Brain pericyte (primary cell): ENCODE data around the gene ZNF493.

ENCODE experiments used
- DNase-seq: peaks from one replicate; pipeline ENCODE4 v3.0.0-alpha.2; 2012; ENCODE audit warnings: low read depth, low spot score

Gene ZNF493

GRCh38 chr19:21396893-21397572, at the start of gene ZNF493:
ZNF493 (plus strand) TSS chr19:21397133; CDS start chr19:21397238, 105 bp downstream.
- DNase-seq: peak; percentile 83

DNA sequence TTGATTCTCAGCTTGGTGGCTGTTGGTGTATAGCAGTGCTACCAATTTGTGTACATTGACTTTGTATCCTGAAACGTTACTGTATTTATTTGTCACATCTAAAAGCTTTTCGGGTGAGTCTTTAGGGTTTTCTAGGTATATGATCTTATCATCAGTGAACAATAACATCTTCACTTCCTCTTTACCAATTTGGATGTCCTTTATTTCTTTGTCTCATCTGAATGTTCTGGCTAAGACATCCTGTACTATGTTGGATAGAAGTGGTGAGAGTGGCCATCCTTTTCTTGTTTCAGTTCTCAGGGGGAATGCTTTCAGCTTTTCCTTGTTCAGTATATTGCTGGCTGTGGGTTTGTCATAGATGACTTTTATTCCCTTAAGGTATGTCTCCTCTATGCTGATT, 44.1 kb upstream of the ZNF493 start:
- DNase-seq: no peak

GRCh38 chr19:21358768-21359451, 38.0 kb upstream of the ZNF493 start, which contains the start of gene ZNF738:
ZNF738 (plus strand) TSS chr19:21359000; CDS start chr19:21359141, 141 bp downstream.
- DNase-seq: peak; percentile 85

DNA sequence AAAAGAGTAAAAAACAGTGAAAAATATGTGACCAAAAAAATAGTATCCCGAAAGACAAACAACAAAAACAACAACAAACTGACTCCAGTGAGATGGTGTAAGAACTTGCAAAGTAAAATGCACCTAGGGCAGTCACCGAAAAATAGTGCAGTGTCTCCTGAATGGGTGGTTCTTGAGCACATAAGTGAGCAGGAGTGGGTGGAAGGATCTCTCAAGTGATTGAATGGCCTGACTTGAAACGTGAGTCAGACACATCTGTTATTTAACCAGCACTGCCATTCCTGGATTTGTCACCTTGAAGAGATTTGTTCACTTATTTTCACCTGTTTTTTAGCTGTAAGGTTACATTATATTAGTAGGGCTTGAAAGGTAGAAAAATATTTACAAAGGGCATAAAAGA, 34.6 kb upstream of the ZNF493 start:
- DNase-seq: no peak

- no peak for DNase-seq
Measured at GRCh38 chr19:21383980-21384582, 12.9 kb upstream of the ZNF493 start.

- DNase-seq: no peak
Measured at GRCh38 chr19:21396121-21396520, 812 bp upstream of the ZNF493 start.

DNA sequence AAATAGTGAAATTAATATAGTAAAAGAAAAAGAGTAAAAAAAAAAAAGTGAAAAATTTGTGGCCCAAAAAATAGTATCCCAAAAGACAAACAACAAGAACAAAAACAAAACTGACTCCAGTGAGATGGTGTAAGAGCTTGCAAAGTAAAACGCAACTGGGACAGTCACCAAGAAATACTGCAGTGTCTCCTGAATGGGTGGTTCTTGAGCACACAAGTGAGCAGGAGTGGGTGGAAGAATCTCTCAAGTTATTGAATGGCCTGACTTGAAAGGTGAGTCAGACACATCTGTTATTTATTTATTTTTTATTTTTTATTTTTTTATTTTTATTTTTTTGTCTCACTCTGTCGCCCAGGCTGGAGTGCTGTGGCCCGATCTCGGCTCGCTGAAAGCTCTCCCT, 1.9 kb downstream of the ZNF493 start:
- DNase-seq: no peak

DNA sequence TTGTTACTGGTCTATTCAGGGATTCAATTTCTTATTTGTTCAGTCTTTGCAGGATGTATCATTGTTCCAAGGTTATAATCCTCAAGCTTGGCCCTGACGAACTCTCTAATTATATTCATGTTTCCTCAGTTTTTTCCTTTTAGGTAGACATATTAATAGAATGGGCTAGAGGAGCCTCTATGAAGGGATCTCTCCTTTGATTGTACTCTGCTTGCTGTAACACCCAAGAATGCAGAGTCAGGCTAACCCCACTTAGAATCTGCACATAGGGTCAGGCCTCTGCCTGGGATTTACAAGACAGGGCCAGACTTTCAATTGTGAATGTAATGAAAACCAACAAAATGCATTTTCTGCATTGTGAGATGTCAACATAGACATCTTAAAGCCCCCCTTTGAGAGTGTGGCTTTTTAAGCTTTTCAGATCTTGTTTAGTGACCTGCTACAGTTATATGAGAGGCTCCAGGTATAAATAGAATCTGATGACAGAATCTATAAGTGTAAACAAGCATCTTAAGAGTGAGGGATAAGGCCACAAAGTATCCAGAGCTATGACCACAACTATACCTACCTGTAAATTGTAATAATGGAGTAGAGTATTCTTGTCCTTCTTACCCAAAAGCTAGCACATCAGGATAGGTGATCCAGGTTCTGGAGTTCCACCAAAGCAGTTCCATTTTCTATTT, 5.5 kb downstream of the ZNF493 start:
- DNase-seq: no peak

- no peak for DNase-seq
Measured at GRCh38 chr19:21410166-21410565, 13.2 kb downstream of the ZNF493 start.

DNA sequence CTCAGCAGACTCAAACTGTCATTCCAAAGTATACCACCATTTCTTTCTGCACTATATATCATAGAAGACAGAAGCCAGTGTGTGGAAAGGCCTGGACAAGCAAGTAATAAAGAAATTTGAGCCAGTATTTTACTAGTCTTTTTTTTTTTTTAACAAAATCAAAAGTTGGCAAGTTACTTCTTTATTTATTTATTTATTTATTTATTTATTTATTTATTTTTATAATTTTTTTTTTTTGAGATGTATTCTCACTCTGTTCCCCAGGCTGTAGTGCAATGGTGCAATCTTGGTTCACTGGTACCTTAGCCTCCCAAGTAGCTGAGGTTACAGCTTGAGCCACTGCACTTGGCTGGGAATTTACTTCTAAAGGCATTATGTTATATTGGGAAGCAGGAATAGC, 25.3 kb downstream of the ZNF493 start:
- DNase-seq: no peak

DNA sequence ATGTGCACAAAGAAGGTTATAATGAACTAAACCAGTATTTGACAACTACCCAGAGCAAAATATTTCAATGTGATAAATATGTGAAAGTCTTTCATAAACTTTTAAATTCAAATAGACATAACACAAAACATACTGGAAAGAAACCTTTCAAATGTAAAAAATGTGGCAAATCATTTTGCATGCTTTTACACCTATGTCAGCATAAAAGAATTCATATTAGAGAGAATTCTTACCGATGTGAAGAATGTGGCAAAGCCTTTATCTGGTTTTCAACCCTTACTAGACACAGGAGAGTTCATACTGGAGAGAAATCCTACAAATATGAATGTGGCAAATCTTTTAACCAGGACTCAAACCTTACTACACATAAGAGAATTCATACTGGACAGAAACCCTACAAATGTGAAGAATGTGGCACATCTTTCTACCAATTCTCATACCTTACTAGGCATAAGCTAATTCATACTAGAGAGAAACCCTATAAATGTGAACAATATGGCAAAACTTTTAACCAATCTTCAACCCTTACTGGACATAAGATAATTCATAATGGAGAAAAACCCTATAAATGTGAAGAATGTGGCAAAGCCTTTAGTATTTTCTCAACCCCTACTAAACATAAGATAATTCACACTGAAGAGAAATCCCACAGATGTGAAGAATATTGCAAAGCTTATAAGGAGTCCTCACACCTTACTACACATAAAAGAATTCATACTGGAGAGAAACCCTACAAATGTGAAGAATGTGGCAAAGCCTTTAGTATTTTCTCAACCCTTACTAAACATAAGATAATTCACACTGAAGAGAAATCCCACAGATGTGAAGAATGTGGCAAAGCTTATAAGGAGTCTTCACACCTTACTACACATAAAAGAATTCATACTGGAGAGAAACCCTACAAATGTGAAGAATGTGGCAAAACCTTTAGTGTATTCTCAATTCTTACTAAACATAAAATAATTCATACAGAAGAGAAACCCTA, 26.4 kb downstream of the ZNF493 start:
- no peak for DNase-seq

GRCh38 chr19:21430675-21431074, 33.7 kb downstream of the ZNF493 start:
- DNase-seq: no peak

GRCh38 chr19:21432590-21432989, 35.7 kb downstream of the ZNF493 start:
- no peak for DNase-seq

GRCh38 chr19:21434516-21434915, 37.6 kb downstream of the ZNF493 start:
- no peak for DNase-seq

GRCh38 chr19:21434967-21435544, 38.1 kb downstream of the ZNF493 start:
- no peak for DNase-seq

- DNase-seq: no peak
Measured at GRCh38 chr19:21439201-21439751, 42.3 kb downstream of the ZNF493 start.

DNA sequence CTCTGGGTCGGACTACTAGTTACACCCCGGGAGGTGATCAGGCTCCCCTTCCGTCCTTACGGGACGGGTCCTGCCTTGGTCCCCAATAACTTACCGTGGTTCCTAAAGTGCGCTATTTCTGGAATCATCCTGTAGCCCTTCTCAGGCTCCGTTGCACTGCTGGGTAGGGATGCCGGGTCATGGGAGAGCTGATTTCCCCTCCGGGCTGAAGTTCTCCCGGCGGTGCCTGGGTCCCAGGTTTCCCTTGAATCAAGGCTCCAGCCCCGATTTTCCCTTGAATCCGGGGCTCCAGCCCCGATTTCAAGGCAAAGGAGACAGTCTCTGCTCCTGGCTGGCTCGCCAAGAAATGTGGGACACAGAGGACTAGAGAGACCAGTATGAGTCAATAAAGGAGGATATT, 43.4 kb downstream of the ZNF493 start:
- DNase-seq: no peak

- no peak for DNase-seq
Measured at GRCh38 chr19:21451187-21451586, 54.3 kb downstream of the ZNF493 start.

- no peak for DNase-seq
Measured at GRCh38 chr19:21454901-21455300, 58.0 kb downstream of the ZNF493 start.

DNA sequence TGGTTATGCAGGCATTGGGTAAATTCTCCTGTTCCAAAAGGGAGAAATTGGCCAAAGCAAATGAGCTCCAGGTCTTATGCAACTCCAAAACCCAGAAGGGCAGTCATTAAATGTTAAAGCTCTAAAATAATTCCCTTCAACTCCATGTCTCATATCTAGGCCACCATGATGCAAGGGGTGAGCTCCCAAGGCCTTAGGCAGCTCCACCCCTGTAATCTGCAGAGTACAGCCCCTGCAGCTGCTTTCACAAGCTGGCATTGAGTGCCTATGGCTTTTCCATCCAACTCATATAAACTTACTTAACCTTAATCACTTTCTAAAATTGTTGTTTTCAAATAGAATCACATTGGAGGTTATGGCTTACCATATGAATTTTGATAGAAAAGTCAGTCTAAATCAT, 63.8 kb downstream of the ZNF493 start:
- no peak for DNase-seq
